B cell (primary cell): Measurements from ENCODE around the gene RNF157. TPM values are rescaled to one million over a fixed set of nuclear protein-coding genes. Genes with fewer than 3 reads are reported as not detected.

Experiments
- ATAC-seq: fragments of 200-7000 bp; cut with Tn5 transposase; one replicate; pipeline ENCODE4 v1.10.0; 2021; ENCODE audit warnings: low read depth, mild to moderate bottlenecking, moderate number of reproducible peaks, moderate library complexity
- CTCF ChIA-PET: fragments of 350-600 bp; sonication (Branson Sonifier 250); formaldehyde crosslinking; loops from one replicate; lab custom pipeline; 2021; ENCODE audit warnings: antibody characterized with exemption, inconsistent platforms; lab: Charles Lee
- POLR2A ChIA-PET: fragments of 350-600 bp; sonication (Branson Sonifier 250); formaldehyde crosslinking; loops from one replicate; lab custom pipeline; 2021; ENCODE audit warnings: antibody characterized with exemption; lab: Charles Lee
- DNase-seq: peaks from one replicate; pipeline ENCODE4 v3.0.0; 2013
- H2AFZ ChIP-seq: 2 replicates; pipeline ENCODE4 v1.6.1; 2012; ENCODE audit warnings: mild to moderate bottlenecking, low read depth, low read length; ENCODE audit not compliant: insufficient read depth, poor library complexity, severe bottlenecking
- H3K27ac ChIP-seq, 2 donors: 1 replicate in 1 of 2; 2 replicates in 1 of 2; pipeline ENCODE4 v1.5.1; 2012 to 2013; ENCODE audit warnings: low read length in 2 of 2, mild to moderate bottlenecking in 2 of 2, moderate library complexity in 1 of 2
- H3K27me3 ChIP-seq, 4 experiments: fragments of 200-600 bp in 1 of 4; sonication (generic) in 1 of 4; replicated peaks in 1 of 4; 1 replicate in 2 of 4; 2 replicates in 2 of 4; pipeline versions ENCODE4 v1.6.1 to v1.7.0; 2013 to 2016; ENCODE audit warnings: low read length in 3 of 4, mild to moderate bottlenecking in 2 of 4, mixed read lengths in 1 of 4, moderate library complexity in 1 of 4; ENCODE audit not compliant: insufficient read depth in 4 of 4, control insufficient read depth in 3 of 4; ENCODE audit errors: control extremely low read depth in 1 of 4
- H3K36me3 ChIP-seq, 2 experiments: replicated peaks in 1 of 2; 1 replicate in 1 of 2; 2 replicates in 1 of 2; pipeline versions ENCODE4 v1.6.1 to v1.7.1; 2013; ENCODE audit warnings: low read length in 1 of 2; ENCODE audit not compliant: insufficient read depth in 2 of 2, control insufficient read depth in 1 of 2; ENCODE audit errors: control extremely low read depth in 1 of 2, extremely low read depth in 1 of 2
- H3K4me1 ChIP-seq, 2 donors: fragments of 200-600 bp in 1 of 2; sonication (generic) in 1 of 2; 1 replicate in 1 of 2; 2 replicates in 1 of 2; pipeline versions ENCODE4 v1.5.1 to v1.6.1; 2013 to 2017; ENCODE audit warnings: low read length in 2 of 2; ENCODE audit not compliant: control insufficient read depth in 2 of 2, insufficient read depth in 2 of 2
- H3K4me2 ChIP-seq: replicated peaks from 2 replicates; pipeline ENCODE3; 2012; ENCODE audit warnings: mild to moderate bottlenecking, low read depth, low read length; ENCODE audit not compliant: poor library complexity, severe bottlenecking
- H3K4me3 ChIP-seq, 5 experiments: fragments of 200-600 bp in 1 of 5; sonication (generic) in 1 of 5; 1 replicate in 3 of 5; 2 replicates in 2 of 5; pipeline versions ENCODE4 v1.5.1 to v1.7.0; 2011 to 2016; ENCODE audit warnings: low read length in 4 of 5, mild to moderate bottlenecking in 4 of 5, low read depth in 2 of 5, control low read depth in 1 of 5, moderate library complexity in 1 of 5; ENCODE audit not compliant: insufficient read depth in 1 of 5; ENCODE audit errors: control extremely low read depth in 1 of 5, extremely low read depth in 1 of 5
- H3K79me2 ChIP-seq: fragments of 200-600 bp; sonication (generic); one replicate; pipeline ENCODE4 v1.6.0; 2016; ENCODE audit warnings: low read length; ENCODE audit not compliant: control insufficient read depth, insufficient read depth
- H3K9ac ChIP-seq: fragments of 200-600 bp; sonication (generic); 2 replicates; pipeline ENCODE4 v1.6.1; 2017; ENCODE audit warnings: mild to moderate bottlenecking, low read length, moderate library complexity
- H3K9me3 ChIP-seq, 3 donors: one replicate each; pipeline versions ENCODE4 v1.6.1 to v1.7.1; 2013; ENCODE audit warnings: low read length in 2 of 3; ENCODE audit not compliant: control insufficient read depth in 2 of 3, insufficient read depth in 1 of 3; ENCODE audit errors: control extremely low read depth in 1 of 3
- H4K20me1 ChIP-seq: 2 replicates; pipeline ENCODE4 v1.6.0; 2012; ENCODE audit warnings: mild to moderate bottlenecking, low read length; ENCODE audit not compliant: insufficient read depth, control insufficient read depth, poor library complexity, severe bottlenecking
- H3K27ac Mint-ChIP-seq: one replicate; pipeline ENCODE4 v1.8.0; 2021; ENCODE audit warnings: mixed read lengths
- H3K27me3 Mint-ChIP-seq: one replicate; pipeline ENCODE4 v1.8.0; 2021; ENCODE audit warnings: mixed read lengths
- H3K4me1 Mint-ChIP-seq: one replicate; pipeline ENCODE4 v1.8.0; 2021; ENCODE audit warnings: mixed read lengths
- H3K4me3 Mint-ChIP-seq: one replicate; pipeline ENCODE4 v1.8.0; 2021; ENCODE audit warnings: mixed read lengths
- H3K9me3 Mint-ChIP-seq: one replicate; pipeline ENCODE4 v1.8.0; 2022; ENCODE audit warnings: mixed read lengths; ENCODE audit not compliant: insufficient read depth
- CTCF ChIP-seq: fragments of 200-600 bp; IDR thresholded peaks from one replicate; pipeline ENCODE4 v1.8.0; 2022; ENCODE audit warnings: antibody characterized with exemption, mild to moderate bottlenecking
- WGBS: methylation state at CpG from one replicate; pipeline ENCODE4 v1.1.5; 2013; ENCODE audit warnings: missing lambda C conversion rate; ENCODE audit not compliant: insufficient coverage; 5-methylcytosine and 5-hydroxymethylcytosine counted together
- intact Hi-C: fragments of 100-400 bp; cut with micrococcal nuclease; formaldehyde crosslinking; loops from one replicate; pipeline ENCODE4 v1.10.0; 2022
- polyA plus RNA-seq: library from polyadenylated mRNA; depleted of rRNA; stranded (reverse); fragments of >200 nt; gene quantifications from 2 replicates; pipeline ENCODE4 v1.2.3, GENCODE V29; 2012
- total RNA-seq, 2 donors: library from RNA; stranded (reverse); fragments of 120-200 nt in 1 of 2; gene quantifications; 1 replicate in 1 of 2; 2 replicates in 1 of 2; pipeline versions ENCODE4 v1.2.3 to v1.2.4, GENCODE V29; 2013 to 2022

Gene RNF157
- total and polyA plus RNA-seq, 2 donors (not counting 1 experiment from before 2014, with no cell fraction given): 0.54 to 1.2 TPM

GRCh38 chr17:76146053-76146851, 94.0 kb downstream of the RNF157 start:
- Mint-ChIP-seq H3K9me3 (no peaks in the 10 kb centered on the region), H3K4me3 (peak overlapping the region; percentile 81), H3K4me1 (peaks cover 54% of the 10 kb centered on the region), H3K27ac (peak overlapping the region; percentile 95), H3K27me3 (no peaks in the 10 kb centered on the region)
- Histone ChIP-seq H3K27ac (peak overlapping the region; percentile 68 to 86), H3K79me2 (no peaks in the 10 kb centered on the region), H3K4me1 (peaks cover 44 to 59% of the 10 kb centered on the region in 2 donors), H3K4me3 (peak overlapping the region in 3 of 5 experiments; percentile 34 to 38 (median 34)), H2AFZ (peak overlapping the region; percentile 80), H3K9me3 (no peaks in the 10 kb centered on the region), H3K36me3 (no peaks in the 10 kb centered on the region), H3K9ac (peak overlapping the region; percentile 37), H3K4me2 (peak overlapping the region; percentile 71), H4K20me1 (no peaks in the 10 kb centered on the region), H3K27me3 (peaks cover 0 to 2% (median 1%) of the 10 kb centered on the region in 4 experiments)
- CTCF ChIA-PET: interaction anchor here (0.5 to 1.0 kb wide), 3 partner anchors 35 to 374 kb away, joined by 3 to 4 read pairs (median 4); no protein-coding TSS in a partner anchor
- ATAC-seq: no peak
- 94% methylated on average over 21 of the region's 22 CpGs for WGBS
- TF ChIP-seq CTCF: no peak
- POLR2A ChIA-PET: no interaction called here
- intact Hi-C loops: no loop called here
- DNase-seq: no peak
